ENCODE data around the gene PLA2G1B.

DNA sequence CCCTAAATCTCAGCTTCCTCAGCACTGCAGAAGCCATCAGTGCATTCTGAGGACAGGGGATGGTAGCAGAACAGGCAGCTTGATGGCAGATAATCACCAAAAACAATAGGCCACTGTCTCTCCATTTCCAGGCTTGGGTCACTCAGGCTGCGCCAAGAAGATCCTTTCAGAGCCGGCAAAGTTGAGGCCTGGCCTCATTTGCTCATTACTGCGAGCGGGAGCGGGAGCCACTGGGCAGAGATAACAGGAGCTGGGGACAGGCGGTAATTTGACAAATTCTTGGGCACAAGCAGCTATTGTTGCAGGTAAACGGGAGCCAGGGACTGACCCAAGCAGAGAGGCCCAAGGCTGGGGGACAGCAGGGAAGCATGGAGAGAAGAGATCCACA, 39.3 kb upstream of the PLA2G1B start:
- TF ChIP-seq POLR2A (IDR thresholded peaks at IDR 0.05): no peak
- TF ChIP-seq, protein P1, sequence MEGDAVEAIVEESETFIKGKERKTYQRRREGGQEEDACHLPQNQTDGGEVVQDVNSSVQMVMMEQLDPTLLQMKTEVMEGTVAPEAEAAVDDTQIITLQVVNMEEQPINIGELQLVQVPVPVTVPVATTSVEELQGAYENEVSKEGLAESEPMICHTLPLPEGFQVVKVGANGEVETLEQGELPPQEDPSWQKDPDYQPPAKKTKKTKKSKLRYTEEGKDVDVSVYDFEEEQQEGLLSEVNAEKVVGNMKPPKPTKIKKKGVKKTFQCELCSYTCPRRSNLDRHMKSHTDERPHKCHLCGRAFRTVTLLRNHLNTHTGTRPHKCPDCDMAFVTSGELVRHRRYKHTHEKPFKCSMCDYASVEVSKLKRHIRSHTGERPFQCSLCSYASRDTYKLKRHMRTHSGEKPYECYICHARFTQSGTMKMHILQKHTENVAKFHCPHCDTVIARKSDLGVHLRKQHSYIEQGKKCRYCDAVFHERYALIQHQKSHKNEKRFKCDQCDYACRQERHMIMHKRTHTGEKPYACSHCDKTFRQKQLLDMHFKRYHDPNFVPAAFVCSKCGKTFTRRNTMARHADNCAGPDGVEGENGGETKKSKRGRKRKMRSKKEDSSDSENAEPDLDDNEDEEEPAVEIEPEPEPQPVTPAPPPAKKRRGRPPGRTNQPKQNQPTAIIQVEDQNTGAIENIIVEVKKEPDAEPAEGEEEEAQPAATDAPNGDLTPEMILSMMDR (IDR thresholded peaks at IDR 0.05): no peak

Data from upper lobe of left lung (tissue), 4 donors.